Tibial artery (tissue), 4 donors: ENCODE results near the gene ITGA5.
A peak's percentile ranks its signal among the peaks of the same experiment; 100 is the strongest.

Experiments
- DNase-seq, 2 donors: peaks; one replicate each; pipeline ENCODE4 v3.0.0-alpha.2; 2019
- H3K27ac ChIP-seq, 2 donors: fragments of 200-600 bp; sonication (generic) in 1 of 2; 1 replicate in 1 of 2; 2 replicates in 1 of 2; pipeline ENCODE4 v1.5.1; 2018 to 2019; ENCODE audit warnings: mild to moderate bottlenecking in 1 of 2
- H3K27me3 ChIP-seq, 2 donors: fragments of 200-600 bp; sonication (generic) in 1 of 2; one replicate each; pipeline versions ENCODE4 v1.5.1 to v1.6.0; 2016 to 2019
- H3K36me3 ChIP-seq, 3 donors: fragments of 200-600 bp; sonication (generic) in 2 of 3; one replicate each; pipeline ENCODE4 v1.5.1; 2016 to 2019; ENCODE audit warnings: mild to moderate bottlenecking in 2 of 3
- H3K4me1 ChIP-seq, 4 donors: fragments of 200-600 bp; sonication (generic) in 2 of 4; 1 replicate in 3 of 4; 2 replicates in 1 of 4; pipeline ENCODE4 v1.5.1; 2016 to 2019
- H3K4me3 ChIP-seq, 2 donors: fragments of 200-600 bp; sonication (generic) in 1 of 2; 1 replicate in 1 of 2; 2 replicates in 1 of 2; pipeline ENCODE4 v1.5.1; 2018 to 2019; ENCODE audit warnings: mild to moderate bottlenecking in 2 of 2
- H3K9me3 ChIP-seq, 3 donors: fragments of 200-600 bp; sonication (generic) in 1 of 3; one replicate each; pipeline ENCODE4 v1.5.1; 2016 to 2019
- intact Hi-C: fragments of 100-400 bp; cut with DNase I; formaldehyde crosslinking; loops from one replicate; pipeline ENCODE4 v1.15.0; 2023; ENCODE audit warnings: low total_unique reads
- TF ChIP-seq, protein P1 (sequence below), 2 experiments: fragments of 200-600 bp in 1 of 2; fragments of 450-650 bp in 1 of 2; IDR thresholded peaks; one replicate each; pipeline ENCODE4 v1.5.1; 2017 to 2019; ENCODE audit warnings: antibody characterized with exemption in 2 of 2, mild to moderate bottlenecking in 1 of 2, moderate library complexity in 1 of 2

Gene ITGA5

DNA sequence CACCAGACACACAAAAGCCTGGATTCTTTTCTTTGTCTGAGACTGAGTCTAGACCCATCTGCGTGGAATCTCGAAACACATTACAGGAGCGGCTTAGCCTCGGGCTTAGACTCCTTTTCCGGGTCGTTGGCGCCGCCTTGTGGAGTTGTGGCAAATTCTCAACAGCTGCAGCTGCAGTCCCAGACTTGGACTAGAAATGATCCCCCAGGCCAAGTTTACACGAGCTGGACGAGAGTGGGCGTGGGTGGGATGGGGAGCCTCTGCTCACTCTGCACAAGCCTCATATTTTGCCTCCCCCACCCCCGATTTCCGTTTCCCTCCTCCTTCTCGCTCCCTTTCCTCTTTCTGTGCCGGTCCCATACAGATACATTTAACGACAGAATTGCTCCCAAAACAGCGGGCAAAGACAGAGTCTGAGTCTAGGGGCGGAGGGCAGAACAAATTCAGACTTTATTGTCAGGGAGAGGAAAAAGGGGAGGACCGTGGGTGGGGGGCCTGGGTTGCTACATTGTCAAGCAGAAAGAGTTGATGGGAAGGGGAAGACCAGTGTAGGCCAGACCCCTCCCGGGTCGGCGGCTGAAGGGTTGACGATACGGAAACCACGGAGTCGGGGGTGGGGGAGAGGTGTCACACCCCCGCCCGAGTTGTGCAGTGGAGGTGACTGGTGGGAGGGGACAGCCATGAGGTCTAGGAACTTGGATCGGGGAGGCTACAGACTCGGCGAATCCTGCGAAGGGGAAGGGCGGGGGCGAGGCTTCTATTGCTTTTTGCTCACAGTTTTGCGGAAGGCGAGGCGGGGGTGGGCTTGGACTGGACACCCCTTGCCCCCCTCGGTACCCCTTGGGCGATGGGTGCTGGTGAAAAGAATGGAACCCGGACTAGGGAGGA, 50.1 kb downstream of the ITGA5 start:
- Histone ChIP-seq H3K27me3 (no peaks in the 10 kb centered on the region), H3K27ac (peak overlapping the region; percentile 34 to 52), H3K4me1 (peaks cover 6 to 41% (median 30%) of the 10 kb centered on the region in 4 donors), H3K36me3 (peaks cover 0 to 9% (median 7%) of the 10 kb centered on the region in 3 donors), H3K4me3 (peak overlapping the region; percentile 46), H3K9me3 (no peaks in the 10 kb centered on the region)
- TF ChIP-seq, protein P1, sequence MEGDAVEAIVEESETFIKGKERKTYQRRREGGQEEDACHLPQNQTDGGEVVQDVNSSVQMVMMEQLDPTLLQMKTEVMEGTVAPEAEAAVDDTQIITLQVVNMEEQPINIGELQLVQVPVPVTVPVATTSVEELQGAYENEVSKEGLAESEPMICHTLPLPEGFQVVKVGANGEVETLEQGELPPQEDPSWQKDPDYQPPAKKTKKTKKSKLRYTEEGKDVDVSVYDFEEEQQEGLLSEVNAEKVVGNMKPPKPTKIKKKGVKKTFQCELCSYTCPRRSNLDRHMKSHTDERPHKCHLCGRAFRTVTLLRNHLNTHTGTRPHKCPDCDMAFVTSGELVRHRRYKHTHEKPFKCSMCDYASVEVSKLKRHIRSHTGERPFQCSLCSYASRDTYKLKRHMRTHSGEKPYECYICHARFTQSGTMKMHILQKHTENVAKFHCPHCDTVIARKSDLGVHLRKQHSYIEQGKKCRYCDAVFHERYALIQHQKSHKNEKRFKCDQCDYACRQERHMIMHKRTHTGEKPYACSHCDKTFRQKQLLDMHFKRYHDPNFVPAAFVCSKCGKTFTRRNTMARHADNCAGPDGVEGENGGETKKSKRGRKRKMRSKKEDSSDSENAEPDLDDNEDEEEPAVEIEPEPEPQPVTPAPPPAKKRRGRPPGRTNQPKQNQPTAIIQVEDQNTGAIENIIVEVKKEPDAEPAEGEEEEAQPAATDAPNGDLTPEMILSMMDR (IDR thresholded peaks at IDR 0.05), result peak; percentile 80 to 86
- intact Hi-C loops, result loop anchor here (10.0 kb wide), 2 partner anchors 144 to 394 kb away; partner anchors contain the start of genes HOTAIR and HOXC11
- DNase-seq, result peak; percentile 90 to 94

- peak overlapping the region in 1 of 2 donors; percentile 46 for H3K4me3 ChIP-seq
- H3K9me3 ChIP-seq, result no peaks in the 10 kb centered on the region
- no peak for DNase-seq
- H3K36me3 ChIP-seq, result peaks cover 0 to 1% (median 0%) of the 10 kb centered on the region in 3 donors
- intact Hi-C loops, result loop anchor here (10.0 kb wide), 2 partner anchors 143 to 393 kb away; partner anchors contain the start of genes HOTAIR and HOXC11
- TF ChIP-seq, protein P1 (IDR thresholded peaks at IDR 0.05), result no peak
- peaks cover 6 to 41% (median 30%) of the 10 kb centered on the region in 4 donors for H3K4me1 ChIP-seq
- peak overlapping the region in 1 of 2 donors; percentile 52 for H3K27ac ChIP-seq
- H3K27me3 ChIP-seq, result no peaks in the 10 kb centered on the region
Measured at GRCh38 chr12:54368025-54368708, 50.9 kb downstream of the ITGA5 start.

DNA sequence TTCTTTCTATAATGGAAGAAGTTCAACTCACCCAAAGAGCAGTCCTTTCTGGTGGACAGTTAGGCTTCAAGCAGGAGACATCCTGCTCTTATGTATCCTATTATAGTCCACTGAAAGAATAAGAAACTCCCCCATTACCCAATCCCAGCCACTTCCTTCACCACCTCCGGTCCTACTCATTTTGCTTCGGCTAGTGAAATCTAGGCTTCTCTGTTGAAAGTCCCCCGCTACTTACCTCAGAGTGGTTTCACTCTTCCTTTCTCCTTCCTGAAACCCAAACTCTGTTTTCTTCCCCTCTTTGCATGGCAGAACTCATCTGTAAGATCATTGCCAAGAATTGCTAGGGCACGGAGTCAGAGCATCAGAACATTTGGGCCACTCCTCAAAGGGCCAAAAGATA, 54.7 kb downstream of the ITGA5 start, which contains the start of gene GPR84:
TSS of gene GPR84 (minus strand) at position 74 of the 400 bp plus-strand sequence. CDS start 635 bp downstream, outside the sequence.
- H3K4me3 ChIP-seq, result no peak within 1 kb of the TSS

DNA sequence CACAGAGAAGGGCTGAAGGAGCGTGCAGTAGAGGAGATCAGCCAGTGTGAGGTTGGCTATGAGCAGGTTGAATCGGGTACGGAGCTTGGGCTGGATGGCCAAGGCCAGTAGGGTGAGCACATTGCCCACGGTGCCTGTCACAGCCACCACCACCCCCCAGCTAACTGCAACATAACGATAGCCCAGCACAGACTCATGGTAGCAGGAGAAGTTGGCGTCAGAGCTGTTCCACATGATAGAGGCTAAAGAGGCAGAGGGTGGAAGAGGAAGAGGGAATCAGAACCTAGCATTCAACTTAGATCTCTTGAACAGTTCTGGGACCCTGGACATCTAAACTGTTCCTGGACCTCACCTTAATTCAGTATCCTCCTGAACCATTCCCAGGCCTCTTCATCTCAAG, 55.4 kb downstream of the ITGA5 start:
- H3K4me3 ChIP-seq, result no peak overlapping the region
- TF ChIP-seq, protein P1 (IDR thresholded peaks at IDR 0.05), result no peak
- DNase-seq, result no peak
- no peak overlapping the region for H3K27ac ChIP-seq
- H3K4me1 ChIP-seq, result peaks cover 0 to 19% (median 9%) of the 10 kb centered on the region in 4 donors
- H3K9me3 ChIP-seq, result no peaks in the 10 kb centered on the region
- H3K36me3 ChIP-seq, result no peaks in the 10 kb centered on the region
- no peaks in the 10 kb centered on the region for H3K27me3 ChIP-seq
- intact Hi-C loops, result loop anchor here (2.0 to 10.0 kb wide), 3 partner anchors 67 to 389 kb away; partner anchors contain the start of genes HOTAIR and HOXC11

More for the DNA sequence above, 54.7 kb downstream of the ITGA5 start, which contains the start of gene GPR84:
- H3K27ac ChIP-seq, result no peak within 1 kb of the TSS
- peaks cover 0 to 26% (median 16%) of the 10 kb centered on the region in 4 donors for H3K4me1 ChIP-seq
- no peaks in the 10 kb centered on the region for H3K27me3 ChIP-seq
- H3K9me3 ChIP-seq, result no peaks in the 10 kb centered on the region
- DNase-seq, result no peak
- TF ChIP-seq, protein P1 (IDR thresholded peaks at IDR 0.05), result no peak
- H3K36me3 ChIP-seq, result no peaks in the 10 kb centered on the region
- intact Hi-C loops, result loop anchor here (10.0 kb wide), 2 partner anchors 140 to 390 kb away; partner anchors contain the start of genes HOTAIR and HOXC11

- DNase-seq, result no peak
- no peaks in the 10 kb centered on the region for H3K27me3 ChIP-seq
- no peak overlapping the region for H3K4me3 ChIP-seq
- no peak overlapping the region for H3K27ac ChIP-seq
- TF ChIP-seq, protein P1 (IDR thresholded peaks at IDR 0.05), result no peak
- no peaks in the 10 kb centered on the region for H3K36me3 ChIP-seq
- no peaks in the 10 kb centered on the region for H3K9me3 ChIP-seq
- intact Hi-C loops, result loop anchor here (2.0 to 10.0 kb wide), 3 partner anchors 66 to 388 kb away; partner anchors contain the start of genes HOTAIR and HOXC11
- peaks cover 0 to 20% (median 8%) of the 10 kb centered on the region in 4 donors for H3K4me1 ChIP-seq
Measured at GRCh38 chr12:54363047-54363446, 56.0 kb downstream of the ITGA5 start.
